Suprapubic skin (tissue), 4 donors: ENCODE results near the gene NUP50. TPM values are rescaled to one million over a fixed set of nuclear protein-coding genes. Genes with fewer than 3 reads are reported as not detected.

Source experiments
- DNase-seq, 2 donors: peaks; one replicate each; pipeline ENCODE4 v3.0.0-alpha.2; 2019; ENCODE audit warnings: low spot score in 2 of 2
- H3K27ac ChIP-seq: fragments of 200-600 bp; sonication (generic); one replicate; pipeline ENCODE4 v1.5.1; 2019
- H3K27me3 ChIP-seq: fragments of 200-600 bp; sonication (generic); one replicate; pipeline ENCODE4 v1.5.1; 2019
- H3K36me3 ChIP-seq: fragments of 200-600 bp; sonication (generic); one replicate; pipeline ENCODE4 v1.5.1; 2019
- H3K4me1 ChIP-seq: fragments of 200-600 bp; sonication (generic); one replicate; pipeline ENCODE4 v1.5.1; 2019
- H3K4me3 ChIP-seq: fragments of 200-600 bp; sonication (generic); one replicate; pipeline ENCODE4 v1.5.1; 2019; ENCODE audit warnings: mild to moderate bottlenecking
- H3K9me3 ChIP-seq: fragments of 200-600 bp; sonication (generic); one replicate; pipeline ENCODE4 v1.5.1; 2019
- CTCF ChIP-seq, 2 donors: fragments of 200-600 bp in 1 of 2; fragments of 450-650 bp in 1 of 2; sonication (generic) in 1 of 2; IDR thresholded peaks; one replicate each; pipeline ENCODE4 v1.5.1; 2016 to 2019; ENCODE audit warnings: antibody characterized with exemption in 2 of 2, mild to moderate bottlenecking in 1 of 2, moderate library complexity in 1 of 2
- EP300 ChIP-seq: sonication (generic); formaldehyde crosslinking; IDR thresholded peaks from one replicate; pipeline ENCODE4 v1.6.1; 2017; ENCODE audit warnings: antibody characterized with exemption
- POLR2A ChIP-seq, 2 donors: fragments of 450-650 bp; IDR thresholded peaks; one replicate each; pipeline ENCODE4 v1.6.1; 2017; ENCODE audit warnings: antibody characterized with exemption in 2 of 2, mild to moderate bottlenecking in 2 of 2, moderate library complexity in 2 of 2
- POLR2AphosphoS5 ChIP-seq, 3 donors: sonication (generic); formaldehyde crosslinking; IDR thresholded peaks; one replicate each; pipeline ENCODE4 v1.6.1; 2017; ENCODE audit warnings: antibody characterized with exemption in 3 of 3
- WGBS: methylation state at CpG from one replicate; pipeline ENCODE4 v1.1.5; 2018; 5-methylcytosine and 5-hydroxymethylcytosine counted together
- total RNA-seq, 4 donors: library from RNA; depleted of rRNA; stranded (reverse); fragments of >200 nt; gene quantifications; one replicate each; pipeline ENCODE4 v1.1.0, GENCODE V29; 2016

Gene NUP50
- total RNA-seq, 4 donors from 2014 or later = 44.2 to 74.0 (median 64.0) TPM

- Histone ChIP-seq H3K27ac (no peak overlapping the region), H3K4me3 (no peak overlapping the region), H3K4me1 (peaks cover 16% of the 10 kb centered on the region), H3K36me3 (peaks cover 93% of the 10 kb centered on the region), H3K27me3 (no peaks in the 10 kb centered on the region), H3K9me3 (no peaks in the 10 kb centered on the region)
- TF ChIP-seq CTCF (IDR thresholded peaks at IDR 0.05) (no peak), POLR2AphosphoS5 (IDR thresholded peaks at IDR 0.05) (no peak), EP300 (no peak)
- 87% methylated on average over 4 of the region's 9 CpGs for WGBS
- DNase-seq = no peak
Observed at GRCh38 chr22:45200230-45200629, 36.5 kb downstream of the NUP50 start.

GRCh38 chr22:45200860-45201511 is 37.3 kb downstream of the NUP50 start:
- WGBS = 78% methylated on average over 17 of the region's 18 CpGs
- Histone ChIP-seq H3K4me3 (no peak overlapping the region), H3K27me3 (no peaks in the 10 kb centered on the region), H3K36me3 (peaks cover 93% of the 10 kb centered on the region), H3K27ac (no peak overlapping the region), H3K4me1 (peaks cover 16% of the 10 kb centered on the region), H3K9me3 (no peaks in the 10 kb centered on the region)
- no peak for DNase-seq
- TF ChIP-seq EP300 (no peak), POLR2A (IDR thresholded peaks at IDR 0.05) (no peak), POLR2AphosphoS5 (IDR thresholded peaks at IDR 0.05) (no peak), CTCF (IDR thresholded peaks at IDR 0.05) (no peak)

- H3K36me3 ChIP-seq = peaks cover 85% of the 10 kb centered on the region
- no peak for DNase-seq
- H3K4me3 ChIP-seq = no peak overlapping the region
- H3K4me1 ChIP-seq = peaks cover 16% of the 10 kb centered on the region
- H3K27me3 ChIP-seq = no peaks in the 10 kb centered on the region
- WGBS = 63% methylated on average over 9 of the region's 9 CpGs
- no peaks in the 10 kb centered on the region for H3K9me3 ChIP-seq
- no peak overlapping the region for H3K27ac ChIP-seq
- no peak for TF ChIP-seq POLR2AphosphoS5 (IDR thresholded peaks at IDR 0.05)
- TF ChIP-seq POLR2A (IDR thresholded peaks at IDR 0.05) = no peak
Observed at GRCh38 chr22:45201678-45202332, 38.1 kb downstream of the NUP50 start.

- no peak for DNase-seq
- TF ChIP-seq POLR2AphosphoS5 (IDR thresholded peaks at IDR 0.05) = no peak
Observed at GRCh38 chr22:45202333-45203149, 38.8 kb downstream of the NUP50 start.

GRCh38 chr22:45203150-45203951 is 39.6 kb downstream of the NUP50 start:
- Histone ChIP-seq H3K4me1 (peaks cover 18% of the 10 kb centered on the region), H3K4me3 (no peak overlapping the region), H3K36me3 (peaks cover 75% of the 10 kb centered on the region), H3K27ac (no peak overlapping the region), H3K9me3 (no peaks in the 10 kb centered on the region), H3K27me3 (no peaks in the 10 kb centered on the region)
- peak in 1 of 2 donors; percentile 54 for DNase-seq
- no peak for TF ChIP-seq POLR2A (IDR thresholded peaks at IDR 0.05)
- TF ChIP-seq CTCF (IDR thresholded peaks at IDR 0.05) = no peak
- TF ChIP-seq EP300 = no peak
- TF ChIP-seq POLR2AphosphoS5 (IDR thresholded peaks at IDR 0.05) = no peak
- 93% methylated on average over 30 of the region's 40 CpGs for WGBS

More at GRCh38 chr22:45202333-45203149, 38.8 kb downstream of the NUP50 start:
- Histone ChIP-seq H3K4me3 (no peak overlapping the region), H3K27ac (no peak overlapping the region), H3K4me1 (peaks cover 16% of the 10 kb centered on the region), H3K27me3 (no peaks in the 10 kb centered on the region), H3K36me3 (peaks cover 78% of the 10 kb centered on the region), H3K9me3 (no peaks in the 10 kb centered on the region)
- 55% methylated on average over 3 of the region's 36 CpGs for WGBS
